Skeletal muscle cell (primary cell): Measurements from ENCODE around the gene C2CD5.
"Not testable (repeated sequence)": the region's sequence is repeated elsewhere in the genome, so short reads cannot be mapped to it uniquely, and the experiment has no call there.

Experiments used
- DNase-seq: peaks from one replicate; pipeline ENCODE4 v3.0.0-alpha.2; 2010; ENCODE audit warnings: low read depth
- H3K4me3 ChIP-seq: 2 replicates; pipeline ENCODE4 v1.5.1; 2011; ENCODE audit warnings: low read depth, mild to moderate bottlenecking, control low read depth, low read length, moderate library complexity

The C2CD5 gene

DNA sequence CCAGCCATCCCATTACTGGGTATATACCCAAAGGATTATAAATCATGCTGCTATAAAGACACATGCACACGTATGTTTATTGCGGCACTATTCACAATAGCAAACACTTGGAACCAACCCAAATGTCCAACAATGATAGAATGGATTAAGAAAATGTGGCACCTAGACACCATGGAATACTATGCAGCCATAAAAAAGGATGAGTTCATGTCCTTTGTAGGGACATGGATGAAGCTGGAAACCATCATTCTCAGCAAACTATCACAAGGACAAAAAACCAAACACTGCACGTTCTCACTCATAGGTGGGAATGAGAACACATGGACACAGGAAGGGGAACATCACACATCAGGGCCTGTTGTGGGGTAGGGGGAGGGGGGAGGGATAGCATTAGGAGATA, 56.7 kb downstream of the C2CD5 start:
- DNase-seq, H3K4me3 ChIP-seq: not testable (repeated sequence)

DNA sequence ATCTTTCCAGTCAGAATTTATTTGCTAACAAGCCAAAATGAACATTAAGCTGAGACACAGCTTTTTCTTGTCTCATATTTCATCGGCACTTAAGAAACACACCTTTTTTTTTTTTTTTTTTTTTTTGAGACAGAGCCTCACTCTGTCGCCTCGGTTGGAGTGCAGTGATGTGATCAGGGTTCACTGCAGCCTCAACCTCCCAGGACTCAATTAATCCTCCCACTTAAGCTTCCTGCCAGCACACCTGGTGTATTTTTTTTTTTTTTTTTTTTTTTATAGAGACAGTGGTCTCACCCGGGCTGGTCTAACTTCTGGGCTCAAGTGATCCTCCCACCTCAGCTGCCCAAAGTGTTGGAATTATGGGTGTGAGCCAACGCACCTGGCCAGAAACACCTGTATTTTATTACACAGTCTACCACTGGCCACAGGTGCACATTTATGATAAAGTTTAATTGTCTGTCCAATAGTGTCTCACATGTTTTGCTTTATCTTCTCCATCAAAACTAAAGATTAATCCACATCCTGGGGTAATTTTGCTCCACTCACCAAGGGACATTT, 62.7 kb downstream of the C2CD5 start:
- no peak for DNase-seq
- H3K4me3 ChIP-seq: no peak overlapping the region

DNA sequence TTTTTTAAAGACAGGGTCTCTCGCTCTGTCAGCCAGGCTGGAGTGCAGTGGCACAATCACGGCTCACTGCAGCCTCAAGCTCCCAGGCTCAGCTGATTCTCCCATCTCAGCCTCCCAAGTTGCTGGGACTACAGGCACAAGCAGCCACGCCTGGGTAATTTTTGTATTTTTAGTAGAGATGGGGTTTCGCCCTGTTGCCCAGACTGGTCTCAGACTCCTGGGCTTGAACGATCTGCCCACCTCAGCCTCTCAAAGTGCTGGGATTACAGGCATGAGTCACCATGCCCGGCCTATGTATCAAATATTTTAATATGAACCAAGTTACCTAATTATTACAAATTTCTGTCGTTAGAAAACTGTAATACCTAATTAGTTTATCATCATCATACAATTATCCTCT, 63.5 kb downstream of the C2CD5 start:
- not testable (repeated sequence) for H3K4me3 ChIP-seq, DNase-seq

DNA sequence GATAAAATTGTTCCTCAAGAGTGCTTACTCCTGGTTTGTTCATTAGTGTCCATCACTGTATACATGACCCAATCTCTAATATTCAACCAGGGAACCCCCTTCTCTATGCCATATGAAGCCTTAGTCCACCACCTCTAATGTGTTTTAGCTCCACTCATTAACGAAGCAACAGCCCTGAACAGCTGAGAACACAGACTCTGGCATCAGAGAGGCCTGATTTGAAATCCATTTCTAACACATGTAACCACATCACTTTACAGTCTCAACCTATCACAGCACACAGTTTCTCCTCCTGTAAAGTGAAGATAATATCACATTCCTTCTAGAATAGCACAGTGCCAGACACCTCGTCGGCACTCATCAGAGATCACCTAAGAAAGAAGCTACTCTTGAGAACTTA, 64.3 kb downstream of the C2CD5 start:
- no peak for DNase-seq
- H3K4me3 ChIP-seq: no peak overlapping the region

DNA sequence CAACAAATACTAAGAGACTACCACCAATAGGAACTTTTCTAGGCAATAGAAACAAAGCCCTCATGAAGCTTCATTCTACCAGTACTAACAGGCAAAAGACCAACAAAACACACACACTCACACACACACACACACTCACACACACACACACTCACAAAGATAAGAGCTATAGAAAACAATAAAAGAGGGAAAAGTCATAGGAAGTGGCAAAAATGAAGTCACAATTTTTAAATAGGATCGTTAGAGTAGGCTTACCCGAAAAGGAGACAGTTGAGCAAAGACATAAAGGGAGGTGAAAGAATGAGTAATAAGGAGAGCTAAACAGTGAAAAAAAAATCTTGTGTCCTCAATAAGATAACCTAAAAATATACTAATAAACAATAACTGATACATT, 66.5 kb downstream of the C2CD5 start:
- DNase-seq: no peak
- no peak overlapping the region for H3K4me3 ChIP-seq

DNA sequence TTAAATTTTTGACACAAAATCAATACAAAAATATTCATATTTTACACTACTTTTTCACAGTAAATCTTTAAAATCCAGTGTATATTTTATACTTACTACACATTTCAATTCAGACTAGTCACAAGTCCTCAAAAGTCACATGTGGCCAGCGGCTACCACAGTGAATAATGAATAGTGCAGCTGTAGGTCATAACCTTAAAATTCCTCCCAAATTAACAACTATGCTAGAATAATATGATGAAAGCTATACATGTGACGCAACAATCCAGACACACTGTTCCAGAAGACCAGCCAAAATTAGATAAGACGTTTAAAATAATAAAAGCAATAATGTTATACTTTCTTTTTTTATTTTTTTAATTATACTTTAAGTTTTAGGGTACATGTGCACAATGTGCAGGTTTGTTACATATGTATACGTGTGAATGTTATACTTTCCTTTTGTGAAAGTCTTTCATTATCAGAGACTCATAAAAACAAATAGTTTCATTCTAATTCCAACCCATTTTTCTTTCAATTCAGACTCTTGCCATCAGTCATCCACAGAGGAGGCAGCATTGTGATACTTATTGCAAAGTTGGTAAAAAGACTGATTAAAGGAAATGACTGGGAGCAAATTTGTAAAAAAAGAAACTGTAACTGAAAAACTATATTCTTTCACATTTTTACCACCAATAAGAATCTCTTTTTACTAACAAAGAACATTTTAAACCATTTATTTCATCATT, 67.0 kb downstream of the C2CD5 start:
- peak; percentile 72 for DNase-seq

DNA sequence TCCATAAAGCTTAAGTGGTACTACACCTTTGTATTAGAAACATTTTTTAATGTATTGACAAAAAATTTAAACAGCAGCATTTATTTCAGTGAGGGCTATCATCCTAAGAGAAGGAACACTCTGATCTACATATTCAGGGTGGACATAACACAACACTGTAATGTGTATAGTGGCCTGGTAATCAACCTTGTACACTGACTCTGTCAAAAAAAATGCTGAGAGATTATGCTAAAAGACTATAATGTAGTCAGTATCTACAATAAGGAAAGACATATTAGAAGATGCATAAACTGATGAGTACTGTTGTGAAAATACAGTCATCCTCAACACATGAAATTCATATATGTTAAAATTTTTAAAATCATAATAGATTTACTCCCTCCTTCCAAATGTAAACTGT, 68.2 kb downstream of the C2CD5 start:
- H3K4me3 ChIP-seq: no peak overlapping the region
- DNase-seq: no peak

More for the DNA sequence above, 67.0 kb downstream of the C2CD5 start:
- H3K4me3 ChIP-seq: no peak overlapping the region

DNA sequence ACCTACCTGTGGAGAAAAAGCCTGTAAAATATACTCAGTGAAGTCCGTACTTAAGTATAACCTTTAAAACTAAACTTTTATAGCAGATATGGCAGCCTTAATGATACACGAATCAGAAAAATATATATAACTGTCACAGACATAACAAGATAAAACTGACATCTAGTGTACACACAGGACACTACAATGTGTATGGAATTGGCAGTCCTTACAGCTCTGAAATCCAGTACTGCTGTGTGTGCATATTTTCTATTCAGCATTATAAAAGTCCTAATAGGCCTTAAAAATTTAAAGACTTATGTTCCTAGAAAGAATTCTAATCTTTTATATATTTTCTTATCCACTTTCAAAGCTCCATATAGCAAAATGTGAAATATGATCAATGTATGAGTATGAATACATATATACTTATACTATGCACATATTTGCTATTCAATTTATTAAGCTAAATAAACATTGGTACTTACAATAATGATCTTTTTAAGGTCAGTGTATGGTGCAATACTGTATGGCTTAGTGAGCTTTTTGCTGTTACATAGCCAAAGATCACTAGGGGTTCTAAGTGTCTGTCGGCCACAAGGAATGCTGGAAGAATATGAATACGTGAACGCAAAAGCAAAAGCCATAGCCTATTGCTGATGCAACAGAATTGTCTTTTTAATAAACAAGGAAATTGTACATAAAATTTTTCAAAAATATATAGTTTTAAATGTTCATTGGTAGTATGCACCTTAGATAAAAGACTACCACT, 69.2 kb downstream of the C2CD5 start:
- H3K4me3 ChIP-seq: no peak overlapping the region
- no peak for DNase-seq

DNA sequence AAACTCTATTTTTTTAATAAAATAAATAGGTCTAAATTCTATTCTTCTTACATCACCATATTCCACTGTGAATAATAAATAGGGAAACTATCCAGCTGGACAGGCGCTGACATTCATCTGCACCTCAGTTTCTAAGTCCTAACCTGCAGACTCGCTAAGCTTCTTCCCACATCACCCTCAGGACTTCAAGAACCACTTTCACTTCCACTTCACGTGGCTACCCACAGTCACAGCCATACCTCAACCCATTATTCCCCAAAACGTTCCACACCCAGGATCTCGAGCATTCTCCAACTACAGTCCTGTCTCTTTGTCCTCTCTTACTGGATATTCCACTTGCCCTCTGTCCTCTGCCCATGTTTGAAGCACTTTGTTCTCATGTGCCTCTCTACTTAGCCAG, 71.1 kb downstream of the C2CD5 start:
- H3K4me3 ChIP-seq: no peak overlapping the region
- no peak for DNase-seq

DNA sequence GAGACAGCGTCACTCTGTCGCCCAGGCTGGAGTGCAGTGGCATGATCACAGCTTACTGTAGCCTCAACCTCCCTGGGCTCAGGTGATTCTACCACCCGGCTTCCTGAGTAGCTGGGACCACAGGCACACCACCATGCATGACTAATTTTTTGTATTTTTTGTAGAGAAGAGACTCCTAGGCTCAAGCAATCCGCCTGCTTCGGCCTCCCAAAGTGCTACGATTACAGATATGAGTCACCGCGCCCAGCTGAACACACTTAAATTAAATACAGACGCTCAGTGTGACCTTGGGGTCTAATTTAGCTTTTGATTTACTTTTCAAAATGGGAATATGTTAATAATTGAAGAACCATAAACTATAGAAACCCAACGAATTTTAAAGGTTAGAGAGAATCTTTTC, 77.2 kb downstream of the C2CD5 start:
- DNase-seq: peak; percentile 48
- H3K4me3 ChIP-seq: no peak overlapping the region

DNA sequence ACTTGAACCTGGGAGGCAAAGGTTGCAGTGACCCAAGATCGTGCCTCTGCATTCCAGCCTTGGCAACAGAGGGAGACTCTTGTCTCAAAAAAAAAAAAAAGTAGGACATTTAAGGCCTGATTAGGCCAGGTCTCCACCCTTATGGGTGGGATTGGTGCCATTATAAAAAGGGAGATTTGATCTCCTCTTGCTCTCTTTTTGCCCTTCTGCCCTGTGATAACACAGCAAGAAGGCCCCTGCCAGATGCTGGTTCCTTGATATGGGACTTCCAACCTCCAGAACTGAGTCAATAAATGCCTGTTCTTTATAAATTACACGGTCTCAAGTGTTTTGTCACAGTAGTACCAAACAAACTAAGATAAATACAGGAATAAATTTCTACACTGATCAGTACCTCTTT, 81.0 kb downstream of the C2CD5 start:
- no peak for DNase-seq
- H3K4me3 ChIP-seq: no peak overlapping the region

DNA sequence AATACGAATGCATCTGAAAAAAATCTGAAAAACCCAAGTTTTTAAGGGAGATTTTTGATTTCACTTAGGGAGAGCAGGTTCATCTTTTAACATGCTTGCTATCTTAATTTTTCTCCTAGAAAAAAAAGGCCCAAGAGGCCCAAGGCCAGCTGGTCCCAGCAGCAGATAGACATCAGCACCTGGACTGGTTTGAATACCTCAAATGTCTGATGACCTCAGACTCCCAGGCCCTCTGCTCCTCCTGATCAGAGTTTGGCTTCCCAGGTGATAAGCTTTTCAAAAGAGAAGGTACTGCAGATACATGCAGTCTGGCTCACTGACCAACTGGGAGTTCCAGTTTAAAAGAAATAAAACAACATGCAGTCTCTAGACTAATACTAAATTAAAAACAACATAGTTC, 82.6 kb downstream of the C2CD5 start:
- DNase-seq: no peak
- H3K4me3 ChIP-seq: no peak overlapping the region

DNA sequence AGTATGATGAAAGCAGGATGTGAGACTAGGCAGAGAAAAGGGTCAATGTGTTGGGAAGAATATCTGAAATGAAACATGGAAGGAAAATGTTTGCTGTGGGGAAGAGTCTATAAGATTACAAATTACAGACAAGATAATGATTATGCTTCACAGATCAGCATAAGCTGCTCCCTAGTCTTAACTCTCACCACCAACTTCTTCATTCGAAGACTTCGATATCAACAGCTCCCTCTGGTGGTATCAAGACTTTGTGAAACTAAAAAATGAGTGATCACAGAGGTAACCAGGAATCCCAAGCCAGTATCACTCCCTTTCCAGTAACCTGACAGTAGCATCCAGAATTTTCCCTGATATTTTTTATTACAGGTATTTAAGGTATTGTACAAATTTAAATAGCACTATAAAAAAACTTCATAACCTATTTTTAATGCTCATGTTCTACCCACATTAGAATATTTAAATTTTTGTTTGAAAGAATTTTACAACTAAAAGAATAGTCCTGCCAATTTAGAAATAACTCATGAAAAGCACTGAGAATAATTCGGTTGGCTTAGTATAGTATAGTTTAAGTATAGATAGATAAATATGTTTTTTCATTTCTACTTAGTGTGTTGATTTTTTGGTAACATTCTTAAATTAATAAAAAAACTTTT, 84.4 kb downstream of the C2CD5 start:
- H3K4me3 ChIP-seq: no peak overlapping the region
- DNase-seq: no peak

DNA sequence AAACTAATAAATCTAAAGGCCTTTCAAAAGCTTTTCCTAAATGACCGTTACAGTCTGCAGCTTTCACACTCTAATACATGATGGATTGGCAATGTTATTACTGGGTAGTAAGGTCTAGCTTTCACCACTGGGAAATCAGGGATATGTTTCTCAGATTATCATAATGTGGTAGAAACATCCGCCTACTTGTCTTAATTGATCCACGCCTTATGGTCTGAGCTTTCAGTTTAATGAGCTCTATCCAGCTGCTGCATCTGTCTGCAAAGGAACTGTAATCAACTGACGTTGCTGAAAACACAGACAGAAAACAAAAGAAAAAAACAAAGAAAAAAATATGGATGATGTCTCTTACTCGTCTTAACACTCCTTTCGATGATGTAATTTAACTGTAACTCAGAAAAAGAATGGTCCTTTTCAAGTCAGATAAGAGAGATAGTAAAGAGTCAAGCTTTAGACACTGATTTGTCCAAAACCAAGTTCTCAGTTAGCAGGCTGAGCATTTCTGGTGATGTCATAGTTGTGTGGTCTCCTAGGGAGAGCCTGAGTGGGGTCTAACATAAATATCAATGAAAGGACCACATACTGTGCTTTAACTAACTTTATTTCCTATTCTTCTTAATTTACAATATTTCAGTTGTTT, 85.9 kb downstream of the C2CD5 start:
- H3K4me3 ChIP-seq: no peak overlapping the region
- DNase-seq: no peak

DNA sequence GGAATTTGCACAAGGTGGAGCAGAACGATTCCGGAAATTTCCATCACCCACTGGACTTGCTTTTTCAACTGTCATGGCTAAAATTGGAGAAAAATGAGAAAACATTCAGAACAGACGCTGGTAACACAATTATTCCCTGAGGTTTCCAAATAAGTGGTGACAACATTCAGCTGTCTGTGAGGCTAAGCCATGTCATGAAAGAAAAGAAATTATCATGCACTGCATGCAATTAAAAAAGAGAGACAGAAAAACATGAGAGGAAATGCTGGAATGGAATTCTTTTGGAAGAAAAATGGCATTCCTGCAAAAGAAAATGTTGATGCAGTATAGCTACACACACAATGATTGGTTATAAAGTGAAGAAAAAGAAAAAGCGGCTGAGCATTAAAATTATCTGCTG, 87.3 kb downstream of the C2CD5 start:
- no peak overlapping the region for H3K4me3 ChIP-seq
- no peak for DNase-seq

DNA sequence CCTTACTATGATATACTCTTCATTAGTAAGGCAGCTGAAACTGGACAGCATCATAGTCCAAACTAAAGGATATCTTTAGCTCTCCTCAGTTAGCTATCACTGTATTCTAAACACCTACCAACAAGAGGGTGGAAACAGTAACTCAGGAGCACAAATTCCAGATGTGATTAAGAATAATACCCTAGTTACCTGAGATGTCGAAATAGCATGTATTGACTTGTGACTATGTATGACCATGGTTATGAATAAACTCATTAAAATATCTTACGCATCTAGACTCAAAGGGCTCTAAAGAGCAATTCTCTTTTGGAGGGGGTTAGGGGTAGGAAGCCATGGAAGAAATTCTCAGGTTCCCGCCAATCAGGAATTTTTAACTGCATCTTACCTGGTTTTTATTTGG, 90.8 kb downstream of the C2CD5 start:
- no peak for DNase-seq
- no peak overlapping the region for H3K4me3 ChIP-seq

DNA sequence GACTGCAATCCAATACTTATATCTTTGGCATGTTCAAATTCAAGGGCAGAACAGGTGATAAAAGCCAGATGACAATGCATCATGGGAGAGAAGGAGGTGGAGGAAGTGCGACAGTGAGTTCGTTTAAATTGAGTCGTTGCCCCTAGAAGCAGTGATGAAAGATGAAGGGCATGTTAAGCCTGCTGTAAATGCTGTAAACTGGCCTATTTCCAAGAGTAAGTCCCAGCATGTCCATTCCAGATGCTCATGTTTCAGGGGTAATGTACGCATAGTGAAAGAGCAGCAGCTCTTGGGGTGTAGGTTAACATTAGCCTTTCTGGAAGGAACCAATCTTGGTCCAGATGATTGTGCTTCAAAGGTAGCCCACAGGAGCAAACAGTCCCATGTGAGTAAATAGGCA, 97.1 kb downstream of the C2CD5 start:
- no peak overlapping the region for H3K4me3 ChIP-seq
- DNase-seq: no peak

DNA sequence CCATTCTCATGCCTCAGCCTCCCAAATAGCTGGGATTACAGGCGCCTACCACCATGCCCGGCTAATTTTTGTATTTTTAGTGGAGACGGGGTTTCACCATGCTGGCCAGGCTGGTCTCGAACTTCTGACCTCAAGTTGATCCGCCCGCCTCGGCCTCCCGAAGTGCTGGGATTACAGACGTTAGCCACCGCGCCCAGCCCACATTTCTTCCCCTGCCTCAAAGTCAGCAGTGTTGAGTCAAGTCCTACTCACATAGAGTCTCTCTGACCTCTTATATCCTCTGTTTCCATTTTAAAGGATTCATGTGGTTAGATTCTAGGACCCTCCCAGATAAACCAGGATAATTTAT, 100.1 kb downstream of the C2CD5 start:
- not testable (repeated sequence) for H3K4me3 ChIP-seq, DNase-seq

DNA sequence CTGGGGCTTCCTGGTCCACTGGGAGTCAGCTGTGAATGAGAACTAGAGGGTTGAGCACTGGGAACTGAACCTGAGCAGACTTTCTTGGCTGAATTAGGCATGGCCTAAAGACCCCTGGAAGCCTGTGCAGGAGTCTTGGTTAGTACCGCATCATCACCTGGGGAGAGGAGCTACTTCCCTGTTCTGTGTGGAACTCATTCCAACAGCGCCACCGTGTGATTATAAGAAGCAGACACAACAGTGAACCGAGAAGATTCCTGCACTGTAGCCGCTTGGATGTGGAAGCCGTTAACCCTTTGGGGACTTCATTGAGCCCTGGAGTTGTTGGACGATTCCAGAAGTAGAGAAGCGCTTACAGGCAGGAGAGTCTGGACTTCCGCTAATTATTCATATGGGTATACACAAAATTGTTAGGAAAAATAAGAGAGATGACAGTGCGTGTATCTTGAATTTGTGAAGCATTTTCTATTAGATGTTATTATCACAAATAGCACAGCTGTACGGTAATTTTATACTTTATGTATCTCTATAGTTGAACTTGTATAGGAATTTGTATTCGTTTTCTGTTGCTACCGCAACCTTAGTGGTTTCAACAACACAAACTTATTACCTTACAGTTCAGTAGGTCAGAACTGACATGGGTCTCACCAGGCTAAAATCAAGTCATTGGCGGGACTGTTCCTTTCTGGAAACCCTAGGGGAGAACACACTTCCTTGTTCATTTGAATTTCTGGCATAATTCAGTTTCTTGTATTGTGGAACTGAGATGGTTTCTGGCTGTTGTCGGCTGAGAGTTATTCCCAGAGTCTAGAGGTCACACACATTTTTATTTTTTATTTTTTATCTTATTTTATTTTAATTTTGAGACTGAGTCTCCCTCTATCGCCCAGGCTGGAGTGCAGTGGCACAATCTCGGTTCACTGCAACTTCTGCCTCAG, 100.7 kb downstream of the C2CD5 start:
- peak; percentile 50 for DNase-seq
- no peak overlapping the region for H3K4me3 ChIP-seq
